HUES6 (cell line): ENCODE measurements around the gene CD200.

Experiments used
- H3K27ac ChIP-seq: 2 replicates; pipeline ENCODE4 v1.7.0; 2013; ENCODE audit warnings: low read depth, mild to moderate bottlenecking, low read length, inconsistent platforms
- H3K27me3 ChIP-seq: 2 replicates; pipeline ENCODE4 v1.6.1; 2013; ENCODE audit warnings: low read length; ENCODE audit not compliant: control insufficient read depth, insufficient read depth
- H3K36me3 ChIP-seq: 2 replicates; pipeline ENCODE4 v1.6.1; 2013; ENCODE audit warnings: low read length; ENCODE audit not compliant: control insufficient read depth, insufficient read depth
- H3K4me1 ChIP-seq: 2 replicates; pipeline ENCODE4 v1.6.1; 2013; ENCODE audit warnings: low read length; ENCODE audit not compliant: control insufficient read depth, insufficient read depth
- H3K4me3 ChIP-seq: 2 replicates; pipeline ENCODE4 v1.5.1; 2013; ENCODE audit warnings: low read depth, low read length
- H3K9ac ChIP-seq: one replicate; pipeline ENCODE4 v1.6.1; 2013; ENCODE audit warnings: mild to moderate bottlenecking, low read length
- H3K9me3 ChIP-seq: 2 replicates; pipeline ENCODE4 v1.6.1; 2013; ENCODE audit warnings: low read depth, low read length; ENCODE audit not compliant: control insufficient read depth, insufficient read depth

Gene CD200

DNA sequence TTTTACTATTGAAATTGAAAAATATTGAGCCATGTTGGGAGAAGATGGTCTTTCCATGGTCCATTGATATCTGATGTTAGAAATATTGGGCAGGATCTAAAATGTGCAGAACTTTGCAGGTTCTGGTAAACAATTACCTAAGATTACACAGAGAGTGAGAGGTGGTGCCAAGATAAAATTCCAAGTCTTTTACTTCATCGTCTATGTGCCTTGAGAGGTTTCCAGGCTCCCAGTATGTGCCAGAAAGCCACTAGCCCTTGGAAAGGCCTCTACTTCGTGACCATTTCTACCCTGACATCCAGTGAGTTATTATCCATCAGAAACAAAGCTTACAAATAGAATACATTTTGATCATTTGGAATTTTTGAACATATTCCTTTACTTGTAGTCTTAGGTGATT lies 27.6 kb downstream of the CD200 start:
- Histone ChIP-seq H3K27ac (no peak overlapping the region), H3K27me3 (no peaks in the 10 kb centered on the region), H3K9ac (no peak overlapping the region), H3K4me3 (no peak overlapping the region), H3K9me3 (no peaks in the 10 kb centered on the region), H3K4me1 (peaks cover 27% of the 10 kb centered on the region), H3K36me3 (peaks cover 63% of the 10 kb centered on the region)

DNA sequence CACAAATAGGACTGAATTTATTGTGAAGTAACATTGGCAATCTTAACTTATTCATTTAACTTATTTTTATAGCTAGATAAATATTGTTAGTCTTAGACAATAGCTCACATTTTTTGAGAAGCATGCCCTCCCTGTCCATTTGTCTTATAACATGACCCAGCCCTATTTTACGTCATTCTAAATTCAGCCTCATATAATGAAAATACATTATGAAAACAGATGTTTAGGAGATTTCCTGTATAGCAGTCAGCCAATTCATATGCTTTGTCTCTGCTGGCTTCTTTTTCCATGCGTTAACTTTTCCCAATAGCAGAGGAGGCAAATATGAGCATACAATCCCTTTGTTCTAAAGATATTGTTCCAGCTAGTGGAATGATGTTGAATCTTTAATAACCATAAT lies 29.3 kb downstream of the CD200 start:
- no peak overlapping the region for H3K27ac ChIP-seq

DNA sequence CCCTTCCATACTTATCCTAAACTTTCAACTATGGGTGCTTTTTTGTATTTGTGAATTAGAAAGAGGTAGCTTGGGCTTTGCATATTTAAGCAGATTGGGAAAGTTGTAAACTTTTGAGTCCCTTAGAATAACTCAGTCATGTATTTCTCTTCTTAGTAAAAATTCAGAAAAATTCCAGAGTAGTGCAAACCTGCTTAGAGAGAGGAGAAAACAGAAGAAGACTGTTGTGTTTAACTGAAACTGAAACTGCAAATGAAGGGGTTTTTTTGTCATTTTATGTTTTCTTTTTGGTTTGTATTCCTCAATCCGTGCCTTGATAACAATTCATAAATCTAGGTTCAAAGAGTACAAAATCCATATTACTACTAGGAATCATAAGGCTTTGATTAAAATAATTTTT lies 31.3 kb downstream of the CD200 start:
- Histone ChIP-seq H3K27me3 (no peaks in the 10 kb centered on the region), H3K36me3 (peaks cover 51% of the 10 kb centered on the region), H3K27ac (peak overlapping the region; percentile 35; the same call in 1 of the 2 replicates), H3K4me3 (no peak overlapping the region), H3K9ac (no peak overlapping the region), H3K4me1 (peaks cover 13% of the 10 kb centered on the region; the same call in 1 of the 2 replicates), H3K9me3 (no peaks in the 10 kb centered on the region)

More for the DNA sequence above, 29.3 kb downstream of the CD200 start:
- H3K9me3 ChIP-seq: no peaks in the 10 kb centered on the region
- H3K27me3 ChIP-seq: no peaks in the 10 kb centered on the region
- no peak overlapping the region for H3K4me3 ChIP-seq
- H3K36me3 ChIP-seq: peaks cover 68% of the 10 kb centered on the region
- peaks cover 26% of the 10 kb centered on the region for H3K4me1 ChIP-seq
- no peak overlapping the region for H3K9ac ChIP-seq

DNA sequence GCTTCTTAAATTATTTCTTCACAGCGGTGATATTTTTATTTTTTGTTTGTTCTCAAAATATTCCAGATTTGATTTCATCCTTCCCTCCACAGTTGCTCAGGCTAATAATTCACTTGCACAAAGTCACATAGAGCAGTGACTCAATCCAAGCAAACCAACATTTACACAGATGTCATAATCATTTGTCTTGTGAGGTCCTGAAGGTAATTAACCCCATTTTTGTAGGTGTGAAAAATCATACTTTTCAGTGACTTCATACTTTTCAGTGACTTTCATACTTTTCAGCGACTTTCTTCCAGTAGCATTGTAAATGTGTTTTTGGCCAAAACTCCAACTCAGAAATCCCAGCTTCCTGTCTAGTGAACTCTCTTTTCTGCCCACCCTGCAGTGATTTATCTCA lies 32.1 kb downstream of the CD200 start:
- Histone ChIP-seq H3K36me3 (peaks cover 51% of the 10 kb centered on the region), H3K4me3 (no peak overlapping the region)

DNA sequence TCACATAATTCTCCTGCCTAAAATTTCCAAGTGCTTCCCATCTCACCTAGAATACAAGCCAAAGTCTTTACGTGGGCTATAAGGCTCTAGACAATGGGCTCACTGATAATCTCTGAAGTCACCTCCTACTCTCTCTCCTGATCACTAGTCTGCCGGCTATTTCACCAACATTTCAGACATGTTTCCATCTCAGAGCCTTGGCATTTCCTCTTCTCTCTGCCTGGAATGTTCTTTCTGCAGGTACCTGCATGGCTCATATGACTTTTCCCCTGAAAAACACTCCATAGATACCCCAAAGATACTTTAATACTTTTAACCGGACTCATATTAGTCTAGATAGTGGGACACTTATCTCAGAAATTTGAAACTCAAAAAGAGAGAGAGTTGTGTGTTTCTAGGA lies 32.7 kb downstream of the CD200 start:
- Histone ChIP-seq H3K27me3 (no peaks in the 10 kb centered on the region), H3K9me3 (no peaks in the 10 kb centered on the region), H3K4me3 (no peak overlapping the region), H3K9ac (no peak overlapping the region), H3K27ac (no peak overlapping the region), H3K36me3 (peaks cover 48% of the 10 kb centered on the region), H3K4me1 (peaks cover 13% of the 10 kb centered on the region; the same call in 1 of the 2 replicates)

More for the DNA sequence above, 32.1 kb downstream of the CD200 start:
- no peak overlapping the region for H3K9ac ChIP-seq
- H3K9me3 ChIP-seq: no peaks in the 10 kb centered on the region
- no peaks in the 10 kb centered on the region for H3K27me3 ChIP-seq
- no peak overlapping the region for H3K27ac ChIP-seq
- H3K4me1 ChIP-seq: peaks cover 13% of the 10 kb centered on the region; the same call in 1 of the 2 replicates

DNA sequence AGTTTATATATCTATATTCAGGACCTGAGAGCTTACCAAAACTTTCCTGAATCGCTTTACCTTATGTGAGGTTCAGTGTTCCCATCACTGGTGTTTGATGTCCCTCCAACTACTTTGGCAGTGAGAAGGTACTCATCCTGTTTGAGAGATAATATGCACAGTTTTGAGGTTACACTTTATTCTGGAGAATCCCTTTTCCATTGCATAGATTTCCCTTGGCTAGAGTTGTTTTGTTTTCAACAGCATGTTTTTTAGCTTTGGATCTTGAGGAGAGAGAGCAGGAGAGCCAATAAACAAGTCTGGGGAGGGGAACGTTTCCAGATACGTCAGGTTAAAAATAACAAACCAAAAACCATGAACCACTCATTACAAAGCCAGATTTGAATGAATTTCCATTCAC lies 33.6 kb downstream of the CD200 start:
- H3K36me3 ChIP-seq: peaks cover 40% of the 10 kb centered on the region
- no peak overlapping the region for H3K27ac ChIP-seq
- H3K9me3 ChIP-seq: no peaks in the 10 kb centered on the region

DNA sequence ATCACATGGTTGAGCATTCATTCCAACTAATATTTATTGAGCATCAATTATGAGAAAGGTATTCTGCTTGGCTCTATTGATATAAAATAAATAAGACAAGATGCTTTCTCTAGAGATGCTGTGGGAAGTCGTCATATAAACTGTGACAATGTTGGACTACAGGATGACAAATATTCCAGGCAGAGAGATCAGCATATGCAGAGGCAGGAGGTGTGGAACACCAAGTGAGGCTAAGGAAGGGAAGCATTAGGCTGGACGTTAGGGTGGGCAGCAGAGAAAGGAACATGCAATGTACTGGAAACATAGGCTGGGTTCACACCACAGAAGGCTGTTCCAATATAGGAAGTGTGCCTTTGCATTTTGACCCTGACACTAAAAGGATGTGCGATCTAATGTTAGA lies 38.6 kb downstream of the CD200 start:
- Histone ChIP-seq H3K27me3 (no peaks in the 10 kb centered on the region), H3K9ac (no peak overlapping the region), H3K4me3 (no peak overlapping the region), H3K36me3 (0 out of 2 replicates have a peak, but pooled peaks cover 3% of the 10 kb centered on the region), H3K27ac (no peak overlapping the region), H3K4me1 (0 out of 2 replicates have a peak, but pooled peaks cover 3% of the 10 kb centered on the region), H3K9me3 (no peaks in the 10 kb centered on the region)

More for the DNA sequence above, 33.6 kb downstream of the CD200 start:
- no peaks in the 10 kb centered on the region for H3K27me3 ChIP-seq
- H3K4me1 ChIP-seq: peaks cover 13% of the 10 kb centered on the region; the same call in 1 of the 2 replicates
- H3K9ac ChIP-seq: no peak overlapping the region
- no peak overlapping the region for H3K4me3 ChIP-seq

DNA sequence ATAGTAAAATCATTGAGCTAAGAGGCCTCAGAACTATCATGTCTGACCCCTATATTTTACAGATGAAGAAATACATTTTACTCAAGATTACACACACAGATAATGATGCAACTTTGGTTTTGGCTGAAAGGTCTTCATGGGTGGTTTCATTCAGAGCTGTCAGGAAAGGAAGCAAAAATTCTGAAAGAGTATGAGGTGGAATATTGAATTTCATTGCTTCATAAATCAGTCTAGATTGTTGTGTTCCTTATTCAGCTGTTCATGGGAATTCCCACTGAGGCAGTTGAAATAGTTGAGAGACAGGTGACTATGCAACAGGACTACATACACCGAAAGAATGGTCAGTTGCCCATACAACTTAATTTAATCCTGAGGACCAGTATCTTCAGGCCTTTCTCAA lies 39.4 kb downstream of the CD200 start:
- Histone ChIP-seq H3K4me3 (no peak overlapping the region), H3K4me1 (peaks cover 7% of the 10 kb centered on the region; the same call in 1 of the 2 replicates), H3K9ac (no peak overlapping the region), H3K9me3 (no peaks in the 10 kb centered on the region), H3K36me3 (no peaks in the 10 kb centered on the region), H3K27ac (no peak overlapping the region), H3K27me3 (no peaks in the 10 kb centered on the region)

DNA sequence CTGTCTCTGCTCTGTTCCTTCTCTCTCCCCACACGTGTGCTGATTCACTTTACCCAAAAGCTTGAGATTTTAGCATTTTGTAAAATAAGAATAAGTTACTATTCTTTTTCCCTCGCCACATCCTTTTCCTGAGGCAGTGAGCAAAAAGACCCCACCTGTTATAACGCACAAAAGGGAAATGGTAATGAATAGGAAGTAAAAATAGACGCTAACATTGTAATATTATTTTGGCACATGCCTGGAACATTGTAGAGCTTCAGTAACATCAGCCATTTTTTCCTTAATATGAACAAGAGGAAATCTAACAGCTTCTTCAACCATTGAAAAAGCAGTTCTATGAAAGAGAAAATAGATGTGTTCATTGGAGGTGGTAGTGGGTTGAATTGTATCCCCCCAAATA lies 40.5 kb downstream of the CD200 start:
- Histone ChIP-seq H3K27ac (no peak overlapping the region), H3K4me3 (no peak overlapping the region), H3K4me1 (peaks cover 16% of the 10 kb centered on the region), H3K27me3 (no peaks in the 10 kb centered on the region), H3K9ac (no peak overlapping the region), H3K9me3 (no peaks in the 10 kb centered on the region), H3K36me3 (no peaks in the 10 kb centered on the region)

DNA sequence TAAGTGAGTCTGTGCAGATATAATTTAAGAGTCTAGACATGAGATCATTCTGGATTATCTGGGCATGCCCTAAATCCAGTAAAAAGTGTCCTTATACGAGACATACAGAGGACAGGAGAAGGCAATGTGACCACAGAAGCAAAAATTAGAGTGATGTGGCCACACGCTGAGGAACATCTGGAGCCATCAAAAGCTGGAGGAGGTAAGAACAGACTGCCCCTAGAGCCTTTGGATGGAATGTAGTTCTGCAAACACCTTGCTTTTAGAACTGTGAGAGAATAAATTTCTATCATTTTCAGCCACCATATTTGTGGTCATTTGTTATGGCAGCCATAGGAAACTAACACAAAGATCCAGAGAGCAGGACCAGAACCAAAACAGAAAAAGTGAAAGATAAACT lies 41.0 kb downstream of the CD200 start:
- H3K9me3 ChIP-seq: no peaks in the 10 kb centered on the region
- H3K27ac ChIP-seq: no peak overlapping the region
- no peak overlapping the region for H3K9ac ChIP-seq
- H3K36me3 ChIP-seq: no peaks in the 10 kb centered on the region
- H3K27me3 ChIP-seq: no peaks in the 10 kb centered on the region
- H3K4me3 ChIP-seq: no peak overlapping the region
- peaks cover 17% of the 10 kb centered on the region for H3K4me1 ChIP-seq

DNA sequence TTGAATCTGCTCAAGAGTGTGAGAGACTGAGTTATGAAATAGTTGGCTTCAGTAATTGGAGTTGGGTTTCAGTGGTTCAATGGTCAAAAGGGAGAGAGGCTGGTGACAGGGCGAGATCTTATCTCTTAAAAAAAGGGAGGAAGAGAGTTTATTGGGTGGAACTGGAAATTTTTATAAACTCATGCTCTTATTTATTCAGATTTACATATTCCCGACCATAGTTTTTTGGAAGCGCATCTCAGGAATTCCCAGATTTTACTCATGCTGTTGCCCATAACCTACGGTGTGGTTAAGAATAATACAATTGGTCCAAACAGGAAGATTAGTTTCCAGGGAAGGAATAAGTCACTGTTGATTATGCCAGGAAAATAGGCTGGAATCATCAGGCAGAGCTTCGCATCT lies 41.4 kb downstream of the CD200 start:
- Histone ChIP-seq H3K9ac (no peak overlapping the region), H3K27me3 (no peaks in the 10 kb centered on the region), H3K27ac (no peak overlapping the region), H3K9me3 (no peaks in the 10 kb centered on the region), H3K36me3 (no peaks in the 10 kb centered on the region), H3K4me1 (peaks cover 22% of the 10 kb centered on the region), H3K4me3 (no peak overlapping the region)

DNA sequence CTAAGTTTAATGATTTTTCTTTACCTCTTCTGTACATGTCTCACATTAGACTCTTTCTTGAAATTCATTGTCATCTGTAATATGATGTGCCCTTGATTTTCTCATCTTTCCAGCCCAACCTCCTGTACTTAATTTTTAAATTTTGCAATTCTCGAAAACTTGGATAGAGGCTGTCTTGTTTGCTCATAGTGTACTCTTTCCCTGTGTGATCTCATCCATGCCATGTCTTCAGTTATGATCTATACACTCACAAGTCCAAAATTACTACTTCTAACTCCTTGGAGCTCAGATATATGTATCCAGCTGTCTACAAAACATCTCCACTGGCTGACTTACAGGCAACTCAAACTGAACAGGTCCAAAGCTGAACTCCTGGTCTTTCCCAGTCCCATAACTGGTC lies 42.2 kb downstream of the CD200 start:
- H3K27me3 ChIP-seq: no peaks in the 10 kb centered on the region
- no peaks in the 10 kb centered on the region for H3K9me3 ChIP-seq
- H3K4me3 ChIP-seq: no peak overlapping the region
- H3K4me1 ChIP-seq: peaks cover 22% of the 10 kb centered on the region
- no peaks in the 10 kb centered on the region for H3K36me3 ChIP-seq
- H3K9ac ChIP-seq: no peak overlapping the region
- no peak overlapping the region for H3K27ac ChIP-seq
